Measurements from ENCODE around the gene TUBGCP6. TPM values are rescaled to one million over a fixed set of nuclear protein-coding genes. Genes with fewer than 3 reads are reported as not detected.
A peak's percentile ranks its signal among the peaks of the same experiment; 100 is the strongest.
"Not testable (repeated sequence)": the region's sequence is repeated elsewhere in the genome, so short reads cannot be mapped to it uniquely, and the experiment has no call there.

The TUBGCP6 gene
- total RNA-seq, 1 donor from 2014 or later = 48.5 TPM

DNA sequence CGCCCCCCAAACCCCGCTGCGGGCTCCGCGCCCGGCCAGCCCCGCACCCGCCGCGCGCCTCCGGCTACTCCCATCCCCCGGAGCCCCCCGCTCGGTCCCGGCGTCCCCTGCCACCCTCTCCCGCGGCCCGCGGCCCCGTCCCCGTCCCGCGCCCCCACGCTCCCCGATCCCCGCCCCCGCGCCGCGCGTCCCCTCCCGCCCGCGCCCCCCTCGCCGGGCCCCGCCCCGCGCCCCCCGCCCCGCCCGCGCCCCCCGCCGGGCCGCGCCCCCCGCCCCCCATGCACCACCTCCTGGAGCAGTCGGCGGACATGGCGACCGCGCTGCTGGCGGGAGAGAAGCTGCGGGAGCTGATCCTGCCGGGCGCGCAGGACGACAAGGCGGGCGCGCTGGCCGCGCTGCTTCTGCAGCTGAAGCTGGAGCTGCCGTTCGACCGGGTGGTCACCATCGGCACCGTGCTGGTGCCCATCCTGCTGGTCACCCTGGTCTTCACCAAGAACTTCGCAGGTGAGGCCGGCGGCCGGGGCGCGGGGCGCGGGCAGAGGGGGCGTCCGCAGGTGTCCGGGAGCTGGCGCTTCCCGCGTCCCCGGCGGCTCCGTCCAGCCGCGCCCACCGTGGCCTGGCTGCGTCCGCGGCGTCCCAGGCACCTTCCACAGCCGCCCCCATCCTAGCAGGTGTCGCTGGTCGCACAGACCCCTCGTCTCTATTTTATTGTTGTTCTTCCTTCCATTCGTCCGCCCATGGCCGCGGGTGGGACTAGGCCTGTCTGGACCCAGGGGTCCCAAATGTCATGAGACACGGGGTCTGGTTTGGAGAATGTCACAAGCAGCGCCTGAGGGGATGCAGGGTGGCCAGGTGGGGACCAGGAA is 74.1 kb downstream of the TUBGCP6 start, which contains the start of gene PANX2:
TSS of gene PANX2 (plus strand) at position 279 of the 866 bp plus-strand sequence. CDS start at position 279, 0 bp downstream.
- DNase-seq (no peak), ATAC-seq (peak in 1 of 2 donors; percentile 16)
- Histone ChIP-seq H3K9me3 (no peaks in the 10 kb centered on the region), H3K36me3 (no peaks in the 10 kb centered on the region), H3K4me3 (peak within 1 kb of the TSS; percentile 48), H3K4me1 (no peaks in the 10 kb centered on the region), H3K27ac (no peak within 1 kb of the TSS), H3K27me3 (ENCODE audit: low read depth) (peaks cover 25% of the 10 kb centered on the region)
- intact Hi-C loops (cut with DNase I) = no loop called here
- TF ChIP-seq, protein P1, sequence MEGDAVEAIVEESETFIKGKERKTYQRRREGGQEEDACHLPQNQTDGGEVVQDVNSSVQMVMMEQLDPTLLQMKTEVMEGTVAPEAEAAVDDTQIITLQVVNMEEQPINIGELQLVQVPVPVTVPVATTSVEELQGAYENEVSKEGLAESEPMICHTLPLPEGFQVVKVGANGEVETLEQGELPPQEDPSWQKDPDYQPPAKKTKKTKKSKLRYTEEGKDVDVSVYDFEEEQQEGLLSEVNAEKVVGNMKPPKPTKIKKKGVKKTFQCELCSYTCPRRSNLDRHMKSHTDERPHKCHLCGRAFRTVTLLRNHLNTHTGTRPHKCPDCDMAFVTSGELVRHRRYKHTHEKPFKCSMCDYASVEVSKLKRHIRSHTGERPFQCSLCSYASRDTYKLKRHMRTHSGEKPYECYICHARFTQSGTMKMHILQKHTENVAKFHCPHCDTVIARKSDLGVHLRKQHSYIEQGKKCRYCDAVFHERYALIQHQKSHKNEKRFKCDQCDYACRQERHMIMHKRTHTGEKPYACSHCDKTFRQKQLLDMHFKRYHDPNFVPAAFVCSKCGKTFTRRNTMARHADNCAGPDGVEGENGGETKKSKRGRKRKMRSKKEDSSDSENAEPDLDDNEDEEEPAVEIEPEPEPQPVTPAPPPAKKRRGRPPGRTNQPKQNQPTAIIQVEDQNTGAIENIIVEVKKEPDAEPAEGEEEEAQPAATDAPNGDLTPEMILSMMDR (IDR thresholded peaks at IDR 0.05) = no peak

DNA sequence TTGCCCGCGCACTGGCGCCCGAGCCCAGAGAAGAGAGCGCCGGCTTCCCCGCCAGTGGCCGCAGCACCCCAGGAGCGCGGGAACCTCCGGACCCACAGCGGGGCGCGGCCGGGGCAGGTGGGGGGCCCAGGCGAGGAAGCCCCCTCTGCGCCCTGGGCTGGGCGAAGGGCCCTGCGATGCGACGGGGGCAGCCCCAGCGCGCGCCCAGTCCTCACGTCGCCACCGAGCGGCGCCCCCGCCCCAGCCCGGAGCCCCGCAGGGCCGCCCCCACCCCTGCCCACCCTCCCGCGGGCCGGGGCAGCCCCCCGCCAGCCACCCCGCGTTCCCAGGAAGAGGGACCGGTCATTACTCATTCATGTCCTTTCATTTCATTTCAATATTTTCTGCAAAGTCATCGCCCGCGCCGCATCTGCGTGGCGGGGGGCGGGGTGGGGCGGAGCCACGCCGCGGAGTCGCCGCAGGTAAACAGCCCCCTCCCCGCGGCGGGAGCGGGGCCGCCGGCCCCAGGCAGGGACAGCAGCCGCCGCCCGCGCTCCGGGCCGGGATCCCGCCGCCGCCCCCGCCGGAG is 75.0 kb downstream of the TUBGCP6 start:
- DNase-seq (peak; percentile 64), ATAC-seq (peak; percentile 25 to 28)
- intact Hi-C loops (cut with DNase I) = no loop called here
- Histone ChIP-seq H3K9me3 (no peaks in the 10 kb centered on the region), H3K27me3 (ENCODE audit: low read depth) (peaks cover 25% of the 10 kb centered on the region), H3K27ac (no peak overlapping the region), H3K4me1 (no peaks in the 10 kb centered on the region), H3K4me3 (peak overlapping the region; percentile 44), H3K36me3 (no peaks in the 10 kb centered on the region)
- TF ChIP-seq, protein P1 (IDR thresholded peaks at IDR 0.05) = no peak

DNA sequence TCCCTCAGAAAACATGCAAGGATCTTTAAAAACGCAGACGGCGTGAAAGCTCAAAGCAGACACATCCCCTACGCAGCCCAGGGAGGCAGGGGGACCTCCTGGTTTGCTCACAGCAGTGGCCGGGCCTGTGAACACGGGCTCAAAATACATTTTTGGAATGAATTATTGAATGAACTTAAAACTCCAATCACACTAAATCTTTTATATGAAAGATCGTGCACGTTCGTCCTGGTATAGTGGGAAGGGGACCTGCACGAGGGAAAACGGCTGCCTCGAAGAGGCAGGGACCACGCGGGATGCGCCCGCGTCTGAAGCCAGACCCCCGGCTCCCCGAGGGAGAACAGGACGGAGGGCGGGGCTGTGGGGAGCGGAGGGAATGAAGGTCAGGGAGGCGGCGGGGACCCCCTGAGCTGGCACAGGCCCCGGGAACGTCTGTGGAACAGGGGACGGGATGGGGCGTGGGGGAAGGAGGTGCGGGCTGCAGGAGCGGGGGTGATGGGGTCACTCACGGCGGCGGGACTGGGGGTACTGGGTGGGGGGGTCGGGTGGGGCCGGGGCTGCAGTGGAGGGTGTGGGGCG is 75.6 kb downstream of the TUBGCP6 start:
- TF ChIP-seq, protein P1 (IDR thresholded peaks at IDR 0.05) = no peak
- Histone ChIP-seq H3K4me1 (no peaks in the 10 kb centered on the region), H3K27me3 (ENCODE audit: low read depth) (peaks cover 25% of the 10 kb centered on the region), H3K27ac (no peak overlapping the region), H3K36me3 (no peaks in the 10 kb centered on the region), H3K9me3 (no peaks in the 10 kb centered on the region), H3K4me3 (peak overlapping the region; percentile 44)
- ATAC-seq (no peak), DNase-seq (no peak)
- intact Hi-C loops (cut with DNase I) = no loop called here

DNA sequence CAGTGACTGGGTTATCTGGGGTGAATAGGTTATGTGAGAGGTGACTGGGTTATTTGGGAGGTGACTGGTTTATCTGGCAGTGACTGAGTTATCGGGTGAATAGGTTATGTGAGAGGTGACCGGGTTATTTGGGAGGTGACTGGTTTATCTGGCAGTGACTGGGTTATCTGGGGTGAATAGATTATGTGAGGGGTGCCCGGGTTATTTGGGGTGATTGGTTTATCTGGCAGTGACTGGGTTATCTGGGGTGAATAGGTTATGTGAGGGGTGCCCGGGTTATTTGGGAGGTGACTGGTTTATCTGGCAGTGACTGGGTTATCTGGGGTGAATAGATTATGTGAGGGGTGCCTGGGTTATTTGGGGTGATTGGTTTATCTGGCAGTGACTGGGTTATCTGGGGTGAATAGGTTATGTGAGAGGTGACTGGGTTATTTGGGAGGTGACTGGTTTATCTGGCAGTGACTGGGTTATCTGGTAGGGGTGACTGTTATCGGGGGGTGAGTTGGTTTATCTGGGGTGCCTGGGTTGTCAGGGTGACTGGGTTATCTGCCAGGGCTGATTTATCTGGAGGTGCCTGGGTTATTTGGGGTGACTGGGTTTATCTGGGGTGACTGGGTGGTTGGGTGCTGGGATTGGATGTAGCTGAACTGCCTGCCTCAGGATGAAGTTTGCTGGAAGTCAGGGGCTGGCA is 76.2 kb downstream of the TUBGCP6 start:
- DNase-seq; ATAC-seq; H3K9me3 ChIP-seq; H3K4me3 ChIP-seq; H3K27ac ChIP-seq; H3K36me3 ChIP-seq; intact Hi-C loops (cut with DNase I); H3K4me1 ChIP-seq: not testable (repeated sequence)
- peaks cover 25% of the 10 kb centered on the region for H3K27me3 ChIP-seq (ENCODE audit: low read depth)

DNA sequence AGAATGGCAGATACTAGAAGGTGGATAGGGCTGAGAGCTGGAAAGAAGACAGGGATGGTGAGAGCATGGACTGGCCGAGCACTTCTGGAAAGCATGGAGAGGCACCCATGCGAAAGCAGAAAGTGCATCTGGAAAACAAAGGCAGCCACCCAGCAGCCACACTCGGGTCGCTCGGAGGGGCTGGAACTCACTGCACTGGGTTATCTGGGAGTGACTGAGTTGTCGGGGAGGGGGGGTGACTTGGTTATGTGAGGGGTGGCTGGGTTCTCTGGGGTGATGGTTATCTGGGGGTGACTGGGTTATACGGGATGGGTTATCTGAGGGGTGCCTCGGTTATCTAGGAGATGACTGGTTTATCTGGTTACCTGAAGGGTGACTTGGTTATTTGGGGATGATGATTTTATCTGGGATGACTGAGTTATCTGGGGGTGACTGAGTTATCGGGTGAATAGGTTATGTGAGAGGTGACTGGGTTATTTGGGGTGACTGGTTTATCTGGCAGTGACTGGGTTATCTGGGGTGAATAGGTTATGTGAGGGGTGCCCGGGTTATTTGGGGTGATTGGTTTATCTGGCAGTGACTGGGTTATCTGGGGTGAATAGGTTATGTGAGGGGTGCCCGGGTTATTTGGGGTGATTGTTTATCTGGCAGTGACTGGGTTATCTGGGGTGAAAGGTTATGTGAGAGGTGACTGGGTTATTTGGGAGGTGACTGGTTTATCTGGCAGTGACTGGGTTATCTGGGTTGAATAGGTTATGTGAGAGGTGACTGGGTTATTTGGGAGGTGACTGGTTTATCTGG is 76.9 kb downstream of the TUBGCP6 start:
- intact Hi-C loops (cut with DNase I) = no loop called here
- TF ChIP-seq, protein P1 (IDR thresholded peaks at IDR 0.05) = no peak
- no peaks in the 10 kb centered on the region for H3K9me3 ChIP-seq
- ATAC-seq = no peak
- H3K36me3 ChIP-seq = no peaks in the 10 kb centered on the region
- H3K27ac ChIP-seq = no peak overlapping the region
- no peaks in the 10 kb centered on the region for H3K4me1 ChIP-seq
- peaks cover 26% of the 10 kb centered on the region for H3K27me3 ChIP-seq (ENCODE audit: low read depth)
- no peak overlapping the region for H3K4me3 ChIP-seq
- no peak for DNase-seq

Other genes with a start within 250 kb of the TUBGCP6 start
- 0.09 TPM for gene IL17REL, start 232.3 kb downstream of the TUBGCP6 start, total RNA-seq
- gene TTLL8, start 186.7 kb downstream of the TUBGCP6 start, total RNA-seq = not detected
- gene MLC1, start 159.6 kb downstream of the TUBGCP6 start, total RNA-seq = 3.2 TPM
- 0.56 TPM for gene MOV10L1, start 155.0 kb downstream of the TUBGCP6 start, total RNA-seq
- gene PANX2, start 74.3 kb downstream of the TUBGCP6 start, total RNA-seq = 2.5 TPM
- 43.7 TPM for gene TRABD, start 59.1 kb downstream of the TUBGCP6 start, total RNA-seq
- 18.7 TPM for gene SELENOO, start 44.0 kb downstream of the TUBGCP6 start, total RNA-seq
- gene HDAC10, start 6.2 kb upstream of the TUBGCP6 start, total RNA-seq = 47.9 TPM
- gene MAPK12, start 16.7 kb upstream of the TUBGCP6 start, total RNA-seq = 11.9 TPM
- gene MAPK11, start 25.4 kb upstream of the TUBGCP6 start, total RNA-seq = 13.1 TPM
- gene PLXNB2, start 62.6 kb upstream of the TUBGCP6 start, total RNA-seq = 256 TPM
- 14.4 TPM for gene DENND6B, start 82.0 kb upstream of the TUBGCP6 start, total RNA-seq
- gene PPP6R2, start 98.3 kb upstream of the TUBGCP6 start, total RNA-seq = 52.5 TPM
- 59.0 TPM for gene SBF1, start 230.0 kb upstream of the TUBGCP6 start, total RNA-seq
- gene ADM2, start 236.5 kb upstream of the TUBGCP6 start, total RNA-seq = 1.5 TPM
- gene MIOX, start 241.8 kb upstream of the TUBGCP6 start, total RNA-seq = not detected